ENCODE measurements around the gene YARS1.

GRCh38 chr1:32816676-32817158 lies 441 bp downstream of the YARS1 start:
- TF ChIP-seq YY1 (IDR thresholded peaks at IDR 0.05; ENCODE audit: insufficient read depth, insufficient read length) (no peak), SUZ12 (IDR thresholded peaks at IDR 0.05; ENCODE audit: extremely low read depth, insufficient read depth, insufficient read length) (no peak), ZNF274 (IDR thresholded peaks at IDR 0.05; ENCODE audit: low read depth, low read length) (no peak)
